Lung (tissue), 13 donors: ENCODE data around the gene YWHAQ. TPM values are rescaled to one million over a fixed set of nuclear protein-coding genes. Genes with fewer than 3 reads are reported as not detected.

Source experiments
- ATAC-seq: fragments of 200-7000 bp; cut with Tn5 transposase; one replicate; pipeline ENCODE4 v1.9.1; 2020; ENCODE audit warnings: moderate number of reproducible peaks; ENCODE audit not compliant: insufficient read depth, low FRiP score
- DNase-seq, 3 donors: peaks; one replicate each; pipeline ENCODE4 v3.0.0-alpha.2; 2013 to 2017
- H3K27ac ChIP-seq, 2 donors: one replicate each; pipeline ENCODE4 v1.5.1; 2013; ENCODE audit warnings: mild to moderate bottlenecking in 2 of 2, moderate library complexity in 2 of 2, control low read depth in 1 of 2, inconsistent platforms in 1 of 2, low read depth in 1 of 2, low read length in 1 of 2
- H3K27me3 ChIP-seq, 3 donors: one replicate each; pipeline ENCODE4 v1.5.1; 2013; ENCODE audit warnings: low read length in 2 of 3; ENCODE audit not compliant: control insufficient read depth in 3 of 3, insufficient read depth in 3 of 3
- H3K36me3 ChIP-seq, 4 donors: one replicate each; pipeline ENCODE4 v1.5.1; 2013; ENCODE audit warnings: low read length in 4 of 4, mild to moderate bottlenecking in 1 of 4, moderate library complexity in 1 of 4; ENCODE audit not compliant: control insufficient read depth in 4 of 4, insufficient read depth in 4 of 4
- H3K4me1 ChIP-seq, 5 donors: one replicate each; pipeline ENCODE4 v1.5.1; 2013; ENCODE audit warnings: low read length in 5 of 5, mild to moderate bottlenecking in 2 of 5, moderate library complexity in 1 of 5; ENCODE audit not compliant: control insufficient read depth in 5 of 5, insufficient read depth in 5 of 5
- H3K4me3 ChIP-seq: one replicate; pipeline ENCODE4 v1.5.1; 2013; ENCODE audit warnings: mild to moderate bottlenecking, control low read depth, moderate library complexity
- H3K9ac ChIP-seq, 2 donors: one replicate each; pipeline ENCODE4 v1.5.1; 2013; ENCODE audit warnings: low read length in 2 of 2, control low read depth in 1 of 2; ENCODE audit not compliant: insufficient read depth in 1 of 2
- H3K9me3 ChIP-seq, 4 donors: one replicate each; pipeline ENCODE4 v1.5.1; 2013; ENCODE audit warnings: low read length in 3 of 4, mild to moderate bottlenecking in 1 of 4, moderate library complexity in 1 of 4; ENCODE audit not compliant: control insufficient read depth in 4 of 4, insufficient read depth in 3 of 4
- WGBS, 2 donors: extraction: QIAGEN DNeasy Blood & Tissue Kit; methylation state at CpG; one replicate each; pipeline ENCODE4 v1.1.7; 2013; 5-methylcytosine and 5-hydroxymethylcytosine counted together
- polyA plus RNA-seq, 2 donors: library from polyadenylated mRNA; stranded (reverse); fragments of 200-250 nt; gene quantifications; one replicate each; pipeline ENCODE4 v1.2.1, GENCODE V29; 2013
- small RNA-seq: library from RNA; depleted of rRNA; stranded (forward); fragments of <200 nt; gene quantifications from one replicate; pipeline ENCODE3, GENCODE V24; 2014; ENCODE audit warnings: low replicate concordance
- total RNA-seq, 2 donors: library from RNA; depleted of rRNA in 1 of 2; stranded (reverse); fragments of >200 nt in 1 of 2; gene quantifications; one replicate each; pipeline ENCODE4 v1.2.1, GENCODE V29; 2014 to 2021
- TF ChIP-seq, protein P1 (sequence below): IDR thresholded peaks from 2 replicates; pipeline ENCODE4 v1.5.1; 2012; ENCODE audit warnings: mild to moderate bottlenecking; ENCODE audit errors: control extremely low read depth, extremely low read depth
- donor health status: control.
- donor health status: control.
- donor health status: Bipolar disorder and iron deficiency.
- donor health status: healthy.
- donor health status: DM: yes; HTN: yes; CAD: no.

The YWHAQ gene
- total and polyA plus RNA-seq, 4 donors = 94.6 to 275 (median 222) TPM

DNA sequence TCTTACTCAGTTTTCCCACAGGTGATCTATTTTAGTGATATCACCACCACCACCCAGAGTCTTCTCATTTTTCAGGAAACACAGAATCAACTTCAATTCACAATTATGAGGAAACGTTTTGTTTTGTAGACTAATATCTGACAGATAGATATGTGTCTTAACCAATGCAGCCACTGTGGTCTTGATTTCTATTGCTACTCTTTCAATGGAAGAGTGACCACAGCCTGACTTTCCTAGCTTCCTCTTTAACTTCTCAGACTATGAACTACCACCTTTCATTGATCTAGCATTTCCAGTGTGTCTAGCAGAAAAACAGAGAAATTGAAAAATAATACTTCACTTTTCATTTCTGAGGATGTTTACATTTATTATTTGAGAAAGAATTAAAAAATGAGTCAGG, 95.6 kb downstream of the YWHAQ start:
- ATAC-seq (no peak), DNase-seq (no peak)
- H3K9ac ChIP-seq = no peak overlapping the region
- no peaks in the 10 kb centered on the region for H3K9me3 ChIP-seq
- H3K4me1 ChIP-seq = peaks cover 0 to 14% (median 0%) of the 10 kb centered on the region in 5 donors
- 23 to 44% methylated on average over 1 of the region's 1 CpG for WGBS, 2 donors
- H3K36me3 ChIP-seq = peaks cover 3 to 12% (median 8%) of the 10 kb centered on the region in 4 donors
- H3K27ac ChIP-seq = no peak overlapping the region
- H3K27me3 ChIP-seq = no peaks in the 10 kb centered on the region
- H3K4me3 ChIP-seq = no peak overlapping the region
- TF ChIP-seq, protein P1, sequence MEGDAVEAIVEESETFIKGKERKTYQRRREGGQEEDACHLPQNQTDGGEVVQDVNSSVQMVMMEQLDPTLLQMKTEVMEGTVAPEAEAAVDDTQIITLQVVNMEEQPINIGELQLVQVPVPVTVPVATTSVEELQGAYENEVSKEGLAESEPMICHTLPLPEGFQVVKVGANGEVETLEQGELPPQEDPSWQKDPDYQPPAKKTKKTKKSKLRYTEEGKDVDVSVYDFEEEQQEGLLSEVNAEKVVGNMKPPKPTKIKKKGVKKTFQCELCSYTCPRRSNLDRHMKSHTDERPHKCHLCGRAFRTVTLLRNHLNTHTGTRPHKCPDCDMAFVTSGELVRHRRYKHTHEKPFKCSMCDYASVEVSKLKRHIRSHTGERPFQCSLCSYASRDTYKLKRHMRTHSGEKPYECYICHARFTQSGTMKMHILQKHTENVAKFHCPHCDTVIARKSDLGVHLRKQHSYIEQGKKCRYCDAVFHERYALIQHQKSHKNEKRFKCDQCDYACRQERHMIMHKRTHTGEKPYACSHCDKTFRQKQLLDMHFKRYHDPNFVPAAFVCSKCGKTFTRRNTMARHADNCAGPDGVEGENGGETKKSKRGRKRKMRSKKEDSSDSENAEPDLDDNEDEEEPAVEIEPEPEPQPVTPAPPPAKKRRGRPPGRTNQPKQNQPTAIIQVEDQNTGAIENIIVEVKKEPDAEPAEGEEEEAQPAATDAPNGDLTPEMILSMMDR = no peak

Small RNA genes lying within 50 kb of the gene (small RNA-seq; reads per million reads assigned to genes)
- not detected for gene RF00019

Other genes starting within 250 kb of the YWHAQ start
- gene ITGB1BP1, start 207.5 kb downstream of the YWHAQ start, total RNA-seq = 10 to 100 TPM; 32.4 to 75.6 TPM
- gene ITGB1BP1, start 207.5 kb downstream of the YWHAQ start, polyA plus RNA-seq = 100 to 1,000 TPM in 1 of 2 donors, 10 to 100 TPM in 1; 49.7 to 100 TPM
- gene CPSF3, start 207.3 kb downstream of the YWHAQ start, total RNA-seq = 10 to 100 TPM; 23.7 to 25.9 TPM
- 10 to 100 TPM; 15.6 to 17.8 TPM for gene CPSF3, start 207.3 kb downstream of the YWHAQ start, polyA plus RNA-seq
- gene IAH1, start 156.4 kb downstream of the YWHAQ start, total RNA-seq = 10 to 100 TPM; 29.4 to 41.8 TPM
- gene IAH1, start 156.4 kb downstream of the YWHAQ start, polyA plus RNA-seq = 10 to 100 TPM; 45.2 to 73.5 TPM
- 10 to 100 TPM; 52.8 to 56.1 TPM for gene ADAM17, start 75.2 kb downstream of the YWHAQ start, total RNA-seq
- gene ADAM17, start 75.2 kb downstream of the YWHAQ start, polyA plus RNA-seq = 10 to 100 TPM; 16.8 to 29.6 TPM
- 10 to 100 TPM; 20.5 to 46.3 TPM for gene TAF1B, start 212.5 kb upstream of the YWHAQ start, total RNA-seq
- 1 to 10 TPM; 6.1 to 9.2 TPM for gene TAF1B, start 212.5 kb upstream of the YWHAQ start, polyA plus RNA-seq